ENCODE results near the gene INSIG1.

INSIG1 gene

GRCh38 chr7:155296788-155297516 is 726 bp upstream of the INSIG1 start:
- H3K36me3 ChIP-seq (ENCODE audit: control insufficient read depth, insufficient read depth, low read length) = no peaks in the 10 kb centered on the region
- peak; percentile 41 for TF ChIP-seq CTCF (IDR thresholded peaks at IDR 0.05)
- H3K27me3 ChIP-seq (ENCODE audit: control insufficient read depth, insufficient read depth, low read length) = no peaks in the 10 kb centered on the region
- H3K4me2 ChIP-seq (ENCODE audit: low read length) = peak overlapping the region; percentile 96
- H3K9ac ChIP-seq = no peak overlapping the region
- peak overlapping the region; percentile 75 for H3K4me3 ChIP-seq (ENCODE audit: low read depth, low read length)
- peak overlapping the region; percentile 90 for H2AFZ ChIP-seq
- peaks cover 4% of the 10 kb centered on the region for H3K4me1 ChIP-seq
- no peaks in the 10 kb centered on the region for H3K79me2 ChIP-seq
- peak overlapping the region; percentile 82 for H3K27ac ChIP-seq
- no peaks in the 10 kb centered on the region for H3K9me3 ChIP-seq (ENCODE audit: control insufficient read depth, low read length)

- H3K9me3 ChIP-seq (ENCODE audit: control insufficient read depth, low read length) = no peaks in the 10 kb centered on the region
- H3K4me3 ChIP-seq (ENCODE audit: low read depth, low read length) = peak overlapping the region; percentile 73
- no peak for TF ChIP-seq CTCF (IDR thresholded peaks at IDR 0.05)
- H3K27me3 ChIP-seq (ENCODE audit: control insufficient read depth, insufficient read depth, low read length) = no peaks in the 10 kb centered on the region
- no peak overlapping the region for H3K9ac ChIP-seq
- peak overlapping the region; percentile 86 for H3K4me2 ChIP-seq (ENCODE audit: low read length)
- peak overlapping the region; percentile 69 for H3K27ac ChIP-seq
- peaks cover 4% of the 10 kb centered on the region for H3K4me1 ChIP-seq
- H3K36me3 ChIP-seq (ENCODE audit: control insufficient read depth, insufficient read depth, low read length) = no peaks in the 10 kb centered on the region
- H3K79me2 ChIP-seq = peaks cover 2% of the 10 kb centered on the region
- peak overlapping the region; percentile 86 for H2AFZ ChIP-seq
Observed at GRCh38 chr7:155298288-155298833, 683 bp downstream of the INSIG1 start.

GRCh38 chr7:155298834-155299534 is 1.3 kb downstream of the INSIG1 start:
- TF ChIP-seq CTCF (IDR thresholded peaks at IDR 0.05) = peak; percentile 16
- H3K4me3 ChIP-seq (ENCODE audit: low read depth, low read length) = peak overlapping the region; percentile 73
- peak overlapping the region; percentile 86 for H2AFZ ChIP-seq
- H3K79me2 ChIP-seq = peaks cover 2% of the 10 kb centered on the region
- H3K9me3 ChIP-seq (ENCODE audit: control insufficient read depth, low read length) = no peaks in the 10 kb centered on the region
- H3K4me1 ChIP-seq = peaks cover 4% of the 10 kb centered on the region
- H3K9ac ChIP-seq = no peak overlapping the region
- H3K27me3 ChIP-seq (ENCODE audit: control insufficient read depth, insufficient read depth, low read length) = no peaks in the 10 kb centered on the region
- peak overlapping the region; percentile 86 for H3K4me2 ChIP-seq (ENCODE audit: low read length)
- H3K27ac ChIP-seq = peak overlapping the region; percentile 69
- no peaks in the 10 kb centered on the region for H3K36me3 ChIP-seq (ENCODE audit: control insufficient read depth, insufficient read depth, low read length)

DNA sequence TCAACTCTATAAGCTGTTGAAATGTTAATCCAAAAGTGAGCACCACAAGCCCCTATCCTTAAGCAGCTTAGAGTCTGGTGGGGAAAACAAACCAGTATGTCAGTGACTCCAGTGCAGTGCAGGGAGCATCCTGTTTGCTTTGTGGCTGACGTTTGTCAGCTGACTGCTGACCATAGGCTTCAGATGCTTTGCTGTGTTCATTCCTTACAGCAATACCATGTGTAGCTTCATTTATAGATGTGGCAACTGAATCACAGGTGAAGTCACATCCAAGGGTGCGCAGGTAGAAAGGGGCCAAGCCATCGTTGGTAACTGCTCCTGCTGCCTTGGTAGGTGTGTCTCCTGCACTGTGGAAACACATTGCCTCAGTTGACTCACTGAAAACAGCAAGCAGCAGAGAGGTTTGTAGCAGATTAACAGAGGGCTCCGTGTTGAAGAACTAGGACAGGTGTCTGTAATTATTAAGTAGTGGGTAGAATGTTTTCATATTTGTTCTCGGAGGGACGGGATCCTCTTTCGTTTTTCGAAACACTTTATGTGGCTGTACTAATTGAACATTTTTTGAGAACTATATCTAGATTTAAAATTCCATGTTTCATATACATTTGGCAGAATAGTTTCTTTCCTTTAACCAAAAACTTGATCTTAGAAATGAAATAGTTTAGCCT is 2.0 kb downstream of the INSIG1 start:
- Histone ChIP-seq H2AFZ (no peak overlapping the region), H3K36me3 (ENCODE audit: control insufficient read depth, insufficient read depth, low read length) (no peaks in the 10 kb centered on the region), H3K79me2 (peaks cover 2% of the 10 kb centered on the region), H3K27me3 (ENCODE audit: control insufficient read depth, insufficient read depth, low read length) (no peaks in the 10 kb centered on the region), H3K4me1 (peaks cover 4% of the 10 kb centered on the region), H3K4me2 (ENCODE audit: low read length) (peak overlapping the region; percentile 86), H3K9ac (no peak overlapping the region), H3K4me3 (ENCODE audit: low read depth, low read length) (peak overlapping the region; percentile 73), H3K9me3 (ENCODE audit: control insufficient read depth, low read length) (no peaks in the 10 kb centered on the region), H3K27ac (peak overlapping the region; percentile 43)
- no peak for TF ChIP-seq CTCF (IDR thresholded peaks at IDR 0.05)

Measured in parathyroid adenoma (tissue), 2 donors.